ENCODE data around the gene PHF23.

GRCh38 chr17:7258731-7259554 is 19.7 kb upstream of the PHF23 start:
- TF ChIP-seq CTCF (IDR thresholded peaks at IDR 0.05) (no peak), POLR2A (IDR thresholded peaks at IDR 0.05) (no peak)

Measured in thyroid gland (tissue), 4 donors.